Smooth muscle cell (in vitro differentiated cells): ENCODE data around the gene BNC2. TPM values are rescaled to one million over a fixed set of nuclear protein-coding genes. Genes with fewer than 3 reads are reported as not detected.

Experiments
- DNase-seq: peaks from one replicate; lab custom pipeline; 2025; ENCODE audit not compliant: unreplicated experiment; lab: John Stamatoyannopoulos, UW
- H2AFZ ChIP-seq: fragments of 200-600 bp; sonication (generic); 2 replicates; pipeline ENCODE4 v1.6.0; 2016; ENCODE audit warnings: antibody characterized with exemption, low read depth, mild to moderate bottlenecking
- H3F3A ChIP-seq: fragments of 200-600 bp; sonication (generic); 2 replicates; pipeline ENCODE4 v1.6.0; 2017; ENCODE audit warnings: antibody characterized with exemption, low read depth
- H3K27ac ChIP-seq: fragments of 200-600 bp; sonication (generic); 2 replicates; pipeline ENCODE4 v1.5.1; 2016; ENCODE audit warnings: low read depth, mild to moderate bottlenecking
- H3K27me3 ChIP-seq: fragments of 200-600 bp; sonication (generic); 2 replicates; pipeline ENCODE4 v1.6.1; 2016; ENCODE audit warnings: low read depth, mild to moderate bottlenecking
- H3K36me3 ChIP-seq: fragments of 200-600 bp; sonication (generic); 2 replicates; pipeline ENCODE4 v1.5.1; 2016; ENCODE audit warnings: low read depth
- H3K4me1 ChIP-seq: fragments of 200-600 bp; sonication (generic); 2 replicates; pipeline ENCODE4 v1.5.1; 2016; ENCODE audit warnings: low read depth
- H3K4me2 ChIP-seq: fragments of 200-600 bp; sonication (generic); 2 replicates; pipeline ENCODE4 v1.6.0; 2016; ENCODE audit warnings: mild to moderate bottlenecking
- H3K4me3 ChIP-seq: fragments of 200-600 bp; sonication (generic); 2 replicates; pipeline ENCODE4 v1.5.1; 2016; ENCODE audit warnings: mild to moderate bottlenecking
- H3K79me2 ChIP-seq: fragments of 200-600 bp; sonication (generic); 2 replicates; pipeline ENCODE4 v1.6.0; 2016; ENCODE audit warnings: low read depth, mild to moderate bottlenecking
- H3K9ac ChIP-seq: fragments of 200-600 bp; sonication (generic); 2 replicates; pipeline ENCODE4 v1.6.0; 2016; ENCODE audit warnings: low read depth
- H3K9me3 ChIP-seq: fragments of 200-600 bp; sonication (generic); replicated peaks from 2 replicates; pipeline ENCODE4 v1.5.1; 2016; ENCODE audit warnings: low read depth
- H4K20me1 ChIP-seq: fragments of 200-600 bp; sonication (generic); 2 replicates; pipeline ENCODE4 v1.6.0; 2016; ENCODE audit warnings: low read depth
- WGBS: methylation state at CpG from one replicate; pipeline ENCODE4 v1.1.7; 2016; ENCODE audit warnings: low lambda C conversion rate; 5-methylcytosine and 5-hydroxymethylcytosine counted together
- polyA plus RNA-seq: library from polyadenylated mRNA; unstranded; fragments of >200 nt; fragmentation: Nextera tagmentation; extraction: Ambion mirVana; gene quantifications from 2 replicates; pipeline ENCODE4 v1.2.1, GENCODE V29; 2016
- total RNA-seq: library from RNA; depleted of rRNA; stranded (reverse); fragments of >200 nt; gene quantifications from 2 replicates; pipeline ENCODE4 v1.2.3, GENCODE V29; 2014
- TF ChIP-seq, protein P1 (sequence below): fragments of 200-600 bp; sonication (generic); IDR thresholded peaks from 2 replicates; pipeline ENCODE4 v1.5.1; 2017; ENCODE audit warnings: borderline replicate concordance, mild to moderate bottlenecking, antibody characterized with exemption; ENCODE audit not compliant: insufficient read depth, poor library complexity, severe bottlenecking

BNC2 gene
- total and polyA plus RNA-seq, 2 experiments from 2014 or later, result 11.6 to 13.5 TPM

- H3K27ac ChIP-seq, result no peak overlapping the region
- H3K4me1 ChIP-seq, result peaks cover 24% of the 10 kb centered on the region
- H3K9ac ChIP-seq, result no peak overlapping the region
- H3K4me3 ChIP-seq, result no peak overlapping the region
- WGBS, result 19% methylated on average over 2 of the region's 2 CpGs
- H3K27me3 ChIP-seq, result no peaks in the 10 kb centered on the region
- H2AFZ ChIP-seq, result no peak overlapping the region
- no peaks in the 10 kb centered on the region for H3K36me3 ChIP-seq
- peaks cover 6% of the 10 kb centered on the region for H3F3A ChIP-seq
- no peaks in the 10 kb centered on the region for H4K20me1 ChIP-seq
- no peak for DNase-seq
- no peak overlapping the region for H3K4me2 ChIP-seq
- TF ChIP-seq, protein P1, sequence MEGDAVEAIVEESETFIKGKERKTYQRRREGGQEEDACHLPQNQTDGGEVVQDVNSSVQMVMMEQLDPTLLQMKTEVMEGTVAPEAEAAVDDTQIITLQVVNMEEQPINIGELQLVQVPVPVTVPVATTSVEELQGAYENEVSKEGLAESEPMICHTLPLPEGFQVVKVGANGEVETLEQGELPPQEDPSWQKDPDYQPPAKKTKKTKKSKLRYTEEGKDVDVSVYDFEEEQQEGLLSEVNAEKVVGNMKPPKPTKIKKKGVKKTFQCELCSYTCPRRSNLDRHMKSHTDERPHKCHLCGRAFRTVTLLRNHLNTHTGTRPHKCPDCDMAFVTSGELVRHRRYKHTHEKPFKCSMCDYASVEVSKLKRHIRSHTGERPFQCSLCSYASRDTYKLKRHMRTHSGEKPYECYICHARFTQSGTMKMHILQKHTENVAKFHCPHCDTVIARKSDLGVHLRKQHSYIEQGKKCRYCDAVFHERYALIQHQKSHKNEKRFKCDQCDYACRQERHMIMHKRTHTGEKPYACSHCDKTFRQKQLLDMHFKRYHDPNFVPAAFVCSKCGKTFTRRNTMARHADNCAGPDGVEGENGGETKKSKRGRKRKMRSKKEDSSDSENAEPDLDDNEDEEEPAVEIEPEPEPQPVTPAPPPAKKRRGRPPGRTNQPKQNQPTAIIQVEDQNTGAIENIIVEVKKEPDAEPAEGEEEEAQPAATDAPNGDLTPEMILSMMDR, result no peak
- no peaks in the 10 kb centered on the region for H3K9me3 ChIP-seq
- H3K79me2 ChIP-seq, result peaks cover 14% of the 10 kb centered on the region
Observed at GRCh38 chr9:16815079-16815478, 55.4 kb downstream of the BNC2 start.

DNA sequence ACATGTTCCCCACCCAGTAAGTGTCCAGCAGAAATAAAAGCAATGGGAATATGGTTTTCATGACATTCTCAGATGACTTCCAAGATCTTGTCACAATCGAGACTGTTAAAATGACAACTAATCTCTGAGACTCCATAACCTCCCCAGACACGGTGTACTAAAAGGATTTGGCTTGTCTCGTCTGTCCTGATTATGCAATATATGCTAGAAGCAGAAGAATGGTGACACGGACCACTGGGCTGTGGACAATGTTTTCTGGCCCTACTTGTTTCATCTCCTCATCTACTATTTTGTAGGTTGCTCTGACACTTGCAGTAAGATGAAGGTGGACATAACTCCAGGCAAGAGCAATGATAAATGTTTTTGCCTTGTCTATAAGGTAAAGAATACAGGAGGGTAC lies 56.6 kb downstream of the BNC2 start:
- DNase-seq, result no peak
- Histone ChIP-seq H3K27me3 (no peaks in the 10 kb centered on the region), H3K9ac (no peak overlapping the region), H4K20me1 (no peaks in the 10 kb centered on the region), H3K4me3 (no peak overlapping the region), H3K4me2 (no peak overlapping the region), H2AFZ (no peak overlapping the region), H3K79me2 (peaks cover 14% of the 10 kb centered on the region), H3K27ac (no peak overlapping the region), H3K36me3 (no peaks in the 10 kb centered on the region), H3K4me1 (peaks cover 24% of the 10 kb centered on the region), H3K9me3 (no peaks in the 10 kb centered on the region), H3F3A (peaks cover 6% of the 10 kb centered on the region)
- WGBS, result 34% methylated on average over 4 of the region's 4 CpGs
- TF ChIP-seq, protein P1, result no peak

- Histone ChIP-seq H3K79me2 (peaks cover 20% of the 10 kb centered on the region), H2AFZ (no peak overlapping the region), H3K4me1 (peaks cover 20% of the 10 kb centered on the region), H3K9me3 (no peaks in the 10 kb centered on the region), H3K4me2 (no peak overlapping the region), H3K4me3 (no peak overlapping the region), H3K27me3 (peaks cover 4% of the 10 kb centered on the region), H3K9ac (no peak overlapping the region), H3F3A (peaks cover 2% of the 10 kb centered on the region), H3K36me3 (no peaks in the 10 kb centered on the region), H4K20me1 (no peaks in the 10 kb centered on the region), H3K27ac (no peak overlapping the region)
- WGBS, result 90% methylated on average over 5 of the region's 5 CpGs
- DNase-seq, result no peak
- TF ChIP-seq, protein P1, result no peak
Observed at GRCh38 chr9:16811987-16812685, 58.3 kb downstream of the BNC2 start.
